Forelimb muscle (tissue), 1 donor: ENCODE measurements around the gene FPR2. TPM values are rescaled to one million over a fixed set of nuclear protein-coding genes. Genes with fewer than 3 reads are reported as not detected.
A peak's percentile ranks its signal among the peaks of the same experiment; 100 is the strongest.
"Not testable (repeated sequence)": the region's sequence is repeated elsewhere in the genome, so short reads cannot be mapped to it uniquely, and the experiment has no call there.

Experiments
- DNase-seq: peaks from one replicate; pipeline ENCODE4 v3.0.0-alpha.2; 2013; ENCODE audit warnings: low read depth
- polyA plus RNA-seq: library from polyadenylated mRNA; unstranded; fragments of 120-200 nt; gene quantifications from one replicate; pipeline ENCODE4 v1.2.1, GENCODE V29; 2013; ENCODE audit not compliant: insufficient read length

FPR2 gene
- polyA plus RNA-seq, 1 donor = 0.19 TPM

DNA sequence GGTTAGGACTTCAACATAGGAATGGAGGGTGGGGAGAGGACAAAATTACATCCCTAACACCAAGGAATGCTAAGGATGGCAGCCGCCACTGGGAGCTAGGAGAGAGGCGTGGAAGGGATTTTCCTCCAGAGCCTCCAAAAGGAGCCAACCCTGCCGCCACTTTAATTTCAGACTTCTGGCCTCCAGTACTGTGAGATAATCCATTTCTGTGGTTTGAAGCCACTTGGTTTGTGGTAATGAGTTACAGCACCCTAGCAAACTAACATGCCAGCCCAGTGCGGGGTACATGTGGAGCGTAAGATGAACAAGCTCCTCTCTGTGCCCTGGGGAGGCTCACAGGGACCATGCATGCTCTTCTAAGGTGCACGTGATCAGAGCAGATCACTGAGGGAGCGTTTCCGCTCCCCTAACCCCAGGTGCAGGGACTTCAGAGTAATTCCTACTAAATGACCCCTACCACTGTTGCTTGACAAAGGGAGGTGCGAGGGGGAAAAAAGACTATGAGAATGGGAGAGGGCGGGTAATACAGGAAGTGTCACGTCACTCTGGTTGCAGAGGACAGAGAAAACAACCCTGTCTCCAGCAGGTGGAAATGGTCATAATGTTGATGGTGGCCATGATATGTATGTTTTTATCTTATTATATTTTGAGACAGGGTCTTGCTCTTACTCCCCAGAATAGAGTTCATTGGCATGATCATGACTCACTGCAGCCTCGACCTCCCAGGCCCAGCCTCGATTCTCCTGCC is 21.3 kb upstream of the FPR2 start:
- DNase-seq = no peak

DNA sequence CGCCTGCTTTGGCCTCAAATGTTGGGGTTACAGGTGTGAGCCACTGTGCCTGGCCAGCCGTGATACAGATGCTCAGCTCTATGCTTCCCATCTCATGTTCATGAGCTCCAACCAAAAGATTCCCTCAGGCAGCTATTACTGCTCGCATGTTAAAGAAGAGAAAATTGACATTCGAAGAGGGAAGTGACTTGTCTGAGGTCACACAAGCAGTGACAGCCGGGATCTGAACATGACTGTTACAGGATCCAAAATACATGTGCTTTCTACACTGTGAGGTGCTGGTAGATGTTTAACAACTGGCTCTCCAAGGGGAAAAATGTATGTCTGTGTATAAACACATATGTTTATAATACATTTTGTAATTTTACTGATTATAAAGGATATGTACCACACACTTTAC is 20.6 kb upstream of the FPR2 start:
- DNase-seq = no peak

DNA sequence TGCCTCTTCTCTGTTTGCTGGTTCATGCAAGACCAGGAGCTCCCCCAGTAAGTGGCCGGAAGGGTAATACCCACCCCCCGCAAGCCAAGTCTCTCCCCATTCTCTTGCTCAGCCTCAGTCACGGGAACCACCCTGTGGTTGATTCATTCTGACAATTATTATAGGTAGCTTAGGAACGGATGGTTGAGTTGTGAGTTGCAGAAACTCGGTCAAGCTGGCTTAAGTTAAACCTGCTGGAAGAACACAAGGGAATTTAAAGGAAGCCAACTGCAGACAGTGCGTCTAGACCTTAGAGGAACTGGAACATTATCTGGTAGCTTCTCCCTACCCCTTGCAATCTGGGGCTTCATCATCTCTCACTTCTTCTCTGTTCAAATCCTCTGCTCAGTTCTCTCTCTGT is 18.2 kb upstream of the FPR2 start:
- DNase-seq = no peak

DNA sequence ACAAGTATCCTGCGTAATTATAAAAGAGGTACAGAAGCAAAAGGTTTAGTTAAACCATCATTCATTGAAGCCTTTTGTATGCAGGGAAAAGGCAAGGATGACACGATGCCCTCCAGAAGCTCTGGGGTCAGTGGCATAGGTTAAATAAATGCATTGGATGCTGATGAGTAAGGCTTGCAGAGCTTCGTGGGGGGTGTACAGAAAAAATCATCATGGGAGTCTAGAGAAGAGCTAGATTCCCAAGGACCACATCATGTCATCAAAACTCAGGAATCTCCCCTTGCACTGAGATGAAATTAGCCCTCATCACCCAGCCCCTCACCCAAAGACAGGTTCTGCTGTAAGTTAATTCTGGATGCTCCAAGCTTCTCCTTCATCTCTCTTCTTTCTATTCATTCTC is 17.6 kb upstream of the FPR2 start:
- no peak for DNase-seq

DNA sequence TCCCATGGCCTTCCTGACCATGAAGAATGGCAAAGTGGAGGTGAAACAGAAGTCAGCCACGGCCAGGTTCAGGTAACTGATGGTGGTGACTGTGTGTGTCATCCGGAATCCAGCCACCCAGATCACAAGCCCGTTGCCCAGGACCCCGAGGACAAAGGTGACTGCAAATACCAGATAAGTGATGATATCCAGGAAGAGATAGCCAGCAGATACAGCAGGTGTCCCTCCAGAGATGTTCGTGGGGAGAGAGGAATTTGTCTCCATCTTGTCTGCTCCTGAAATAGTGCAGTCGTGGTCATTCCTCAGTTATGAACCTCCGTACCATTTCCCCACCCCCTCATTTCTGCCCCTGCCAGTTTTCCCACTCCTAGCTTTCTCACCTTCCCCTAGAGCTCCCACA is 14.2 kb upstream of the FPR2 start:
- no peak for DNase-seq

DNA sequence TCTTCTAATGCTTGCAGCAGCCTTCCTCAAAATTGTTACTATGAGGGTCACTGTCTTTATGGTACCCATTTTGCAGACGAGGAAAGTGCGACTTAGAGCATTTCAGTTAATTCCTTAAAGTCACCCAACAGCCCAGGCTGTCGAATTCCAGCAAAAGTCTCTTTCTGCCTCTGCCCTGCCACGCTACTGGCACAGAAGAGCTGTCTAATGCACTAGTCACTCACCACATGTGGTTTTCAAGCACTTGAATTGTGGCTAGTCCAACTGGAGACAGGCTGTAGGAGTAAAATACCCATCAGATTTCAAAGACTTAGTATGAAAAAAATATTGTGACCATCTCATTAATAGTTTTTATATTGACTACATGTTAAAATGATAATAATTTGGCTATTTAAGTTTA is 11.0 kb upstream of the FPR2 start:
- no peak for DNase-seq

DNA sequence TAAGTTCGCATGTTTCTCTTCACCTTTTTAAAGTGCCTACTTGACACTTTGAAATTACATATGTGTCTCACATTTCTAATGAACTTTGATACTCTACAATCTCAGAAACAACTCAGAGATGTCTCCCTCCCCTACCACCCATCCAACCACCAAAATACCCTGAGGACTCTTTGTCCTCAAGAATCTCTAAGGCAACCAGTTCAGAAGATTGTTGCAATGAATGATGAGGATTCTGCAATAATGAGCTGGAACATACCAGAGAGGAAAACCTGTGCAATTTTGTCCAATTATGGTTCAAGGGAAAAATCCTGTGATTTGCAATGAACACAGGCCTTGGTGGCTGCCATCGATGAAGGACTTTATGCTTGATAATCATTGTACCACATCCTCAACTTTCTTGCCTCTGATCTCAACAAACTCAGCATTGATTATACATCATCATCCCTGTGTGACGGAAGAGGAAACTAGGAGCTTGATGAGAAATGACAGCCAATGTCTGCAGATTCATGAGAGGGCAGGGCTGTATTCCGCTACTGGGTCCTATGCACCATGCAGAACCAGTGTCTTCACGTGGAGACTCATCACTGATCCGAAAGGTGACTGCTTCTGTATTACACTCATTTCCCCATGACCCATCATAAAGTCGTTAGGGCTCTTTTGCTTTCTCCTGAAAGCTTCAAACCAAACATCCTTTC is 10.4 kb upstream of the FPR2 start:
- no peak for DNase-seq

DNA sequence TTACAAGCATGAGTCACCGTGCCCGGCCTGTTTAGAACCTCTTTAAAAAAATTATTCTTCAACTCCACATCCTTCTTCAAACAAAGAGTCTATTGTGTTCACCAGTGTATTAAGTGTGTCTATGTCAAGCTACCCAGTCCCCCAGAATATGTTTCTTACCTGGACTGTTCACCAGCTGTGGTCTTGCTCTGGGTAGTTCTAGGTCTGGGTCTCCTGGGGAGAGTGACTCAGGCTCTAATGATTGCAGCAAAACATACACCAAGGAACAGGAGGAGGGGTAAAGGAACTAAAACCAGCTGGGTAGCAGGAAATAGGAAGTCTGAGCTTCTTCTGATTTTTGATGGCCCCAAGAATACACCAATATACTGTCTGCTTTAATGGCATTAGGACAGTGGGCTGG is 9.3 kb upstream of the FPR2 start, which contains the start of gene FPR1:
Gene FPR1 (minus strand): TSS at position 224 of the 400 bp plus-strand sequence. CDS start 4,884 bp downstream, outside the sequence.
- DNase-seq = peak; percentile 14

DNA sequence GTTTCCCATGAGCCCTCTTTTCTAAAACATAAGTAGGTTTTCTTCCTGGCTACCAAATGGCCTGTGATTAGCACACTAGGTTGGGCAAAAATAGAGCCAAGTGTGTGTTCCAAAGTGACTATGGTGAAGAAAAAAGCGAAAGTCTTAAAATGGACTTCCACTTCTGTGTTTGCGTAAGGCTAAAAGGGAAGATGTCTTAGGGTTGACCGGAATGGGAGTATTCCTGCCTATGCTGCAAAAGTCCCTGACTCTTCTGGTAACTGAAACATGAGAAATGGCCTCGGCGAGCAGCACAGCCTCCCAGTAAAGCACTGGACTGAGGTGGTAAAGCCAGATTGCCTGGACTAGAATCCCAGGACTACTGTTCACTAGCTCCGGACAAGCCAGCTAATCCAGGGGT is 6.9 kb upstream of the FPR2 start:
- no peak for DNase-seq

DNA sequence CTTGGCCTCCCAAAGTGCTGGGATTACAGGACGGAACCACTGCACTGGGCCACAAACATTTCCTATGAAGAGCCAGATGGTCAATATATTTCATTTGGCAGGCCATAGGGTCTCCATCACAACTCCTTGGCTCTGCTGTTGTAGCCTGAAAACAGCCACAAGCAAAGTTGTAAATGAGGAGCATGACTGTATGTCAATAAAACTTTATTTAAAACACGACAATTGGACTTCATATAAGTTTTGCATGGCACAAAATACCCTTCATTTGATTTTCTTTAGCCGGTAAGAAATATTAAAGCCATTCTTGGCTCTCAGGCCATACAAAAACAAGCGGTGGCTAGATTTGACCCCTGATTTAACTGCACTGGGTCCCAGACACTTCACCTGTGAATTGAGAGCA is 6.2 kb upstream of the FPR2 start:
- DNase-seq = no peak

DNA sequence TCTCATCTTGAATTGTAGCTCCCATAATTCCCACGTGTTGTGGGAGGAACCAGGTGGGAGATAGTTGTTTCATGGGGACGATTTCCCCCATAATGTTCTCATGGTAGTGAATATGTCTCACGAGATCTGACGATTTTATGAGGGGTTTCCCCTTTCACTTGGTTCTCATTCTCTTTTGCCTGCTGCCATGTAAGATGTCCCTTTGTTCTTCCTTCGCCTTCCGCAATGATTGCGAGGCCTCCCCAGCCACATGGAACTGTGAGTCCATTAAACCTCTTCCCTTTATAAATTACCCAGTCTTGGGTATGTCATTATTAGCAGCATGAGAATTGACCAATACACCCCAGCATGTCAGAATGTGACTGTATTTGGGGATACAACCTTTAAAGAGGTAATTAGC is 5.4 kb upstream of the FPR2 start:
- no peak for DNase-seq

DNA sequence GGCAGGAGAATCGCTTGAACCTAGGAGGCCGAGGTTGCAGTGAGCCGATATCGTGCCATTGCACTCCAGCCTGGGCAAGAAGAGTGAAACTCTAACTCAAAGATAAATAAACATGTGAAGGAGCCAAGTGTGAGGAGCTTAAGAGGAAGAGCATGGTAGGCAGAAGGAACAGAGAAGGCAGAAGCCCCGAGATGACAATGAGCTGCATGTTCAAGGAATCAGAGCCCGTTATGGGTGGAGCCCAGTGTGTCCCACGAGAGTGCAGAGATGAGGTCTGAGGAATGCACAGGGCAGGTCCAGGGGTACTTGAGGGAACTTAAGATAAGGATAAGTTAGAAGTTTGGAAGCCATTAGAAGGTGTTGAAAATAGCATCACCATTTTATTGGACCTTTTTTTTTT is 716 bp downstream of the FPR2 start:
- DNase-seq = no peak

DNA sequence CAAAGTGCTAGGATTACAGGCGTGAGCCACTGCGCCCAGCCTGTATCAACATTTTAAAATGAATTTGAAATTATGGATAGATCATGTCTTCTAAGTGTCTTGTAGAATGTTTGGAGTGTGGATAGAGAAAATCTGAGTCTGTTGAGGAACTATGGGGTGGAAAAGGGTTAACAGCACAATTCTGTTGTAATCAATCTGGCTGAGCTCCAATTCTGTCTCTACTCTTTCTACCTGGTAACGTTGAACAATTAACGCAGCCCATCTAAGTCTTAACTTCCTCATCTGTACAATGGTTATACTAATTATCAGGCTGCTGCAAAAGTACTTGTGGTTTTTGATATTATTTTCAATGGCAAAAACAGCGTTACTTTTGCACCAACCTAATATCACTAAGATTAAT is 4.1 kb downstream of the FPR2 start:
- no peak for DNase-seq

DNA sequence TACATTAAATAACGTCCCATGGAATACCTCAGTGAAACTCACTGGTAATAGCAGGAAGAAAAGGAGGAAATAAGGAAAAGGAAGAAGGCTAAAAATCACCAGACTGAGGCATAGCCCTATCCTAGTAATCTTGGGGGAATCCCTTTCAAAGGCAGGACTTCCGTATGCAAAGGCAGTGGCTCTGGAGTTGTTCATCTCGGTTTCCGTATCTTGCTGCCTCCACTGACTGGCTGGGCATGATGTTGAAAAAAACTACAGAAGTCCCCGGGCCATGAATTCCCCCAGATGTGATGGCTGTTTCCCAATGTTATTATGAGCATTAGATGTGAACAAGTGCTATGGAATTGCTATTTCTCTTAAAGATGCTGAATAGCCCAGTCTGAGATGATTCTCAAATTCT is 5.5 kb downstream of the FPR2 start:
- DNase-seq = no peak

DNA sequence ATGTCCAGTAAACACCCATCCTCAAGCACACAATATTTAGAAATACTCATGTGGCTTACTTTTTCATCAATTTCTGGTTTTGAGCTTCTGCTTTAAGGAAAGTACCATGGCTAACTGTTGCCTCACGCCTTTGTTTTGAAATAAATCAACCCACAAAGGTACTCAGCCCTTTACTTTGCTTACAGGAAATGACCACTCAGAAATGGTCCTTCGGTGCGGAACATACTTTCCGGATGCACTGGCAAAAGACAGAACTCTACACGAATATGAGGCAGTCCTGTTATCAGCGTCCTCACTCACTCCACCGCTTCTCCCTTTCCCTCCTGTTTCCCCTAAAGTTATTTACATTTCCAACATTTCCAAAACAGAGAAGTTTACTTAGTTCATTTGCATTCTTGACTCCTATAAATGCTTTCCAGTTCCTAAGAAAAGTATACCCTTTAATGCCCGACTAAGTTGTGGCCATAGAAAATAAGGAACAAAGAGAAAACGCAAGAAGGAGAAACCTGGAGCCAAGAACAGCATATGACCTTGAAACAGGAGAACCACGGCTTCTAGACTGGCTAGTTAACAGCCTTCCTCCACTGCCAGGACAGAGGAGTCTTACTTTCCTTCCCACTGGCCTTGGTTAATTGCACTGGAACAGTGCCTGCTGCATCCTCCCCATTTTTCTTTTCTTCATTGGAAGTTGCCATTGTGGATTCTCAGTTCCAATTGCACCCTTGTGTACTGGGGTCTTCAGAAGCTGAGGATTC is 10.6 kb downstream of the FPR2 start:
- no peak for DNase-seq

DNA sequence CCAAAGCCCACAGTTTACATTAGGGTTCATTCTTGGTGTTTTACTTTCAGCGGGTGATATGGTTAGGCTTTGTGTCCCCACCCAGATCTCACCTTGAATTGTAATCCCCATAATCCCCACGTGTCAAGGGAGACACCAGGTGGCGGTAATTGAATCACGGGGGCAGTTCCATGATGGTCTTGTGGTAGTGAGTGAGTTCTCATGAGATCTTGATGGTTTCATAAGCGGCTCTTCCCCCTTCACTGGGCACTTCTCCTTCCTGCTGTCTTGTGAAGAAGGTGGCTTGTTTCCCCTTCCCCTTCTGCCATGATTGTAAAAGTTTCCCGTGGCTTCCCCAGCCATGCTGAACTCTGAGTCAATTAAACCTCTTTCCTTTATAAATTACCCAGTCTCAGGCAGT is 12.0 kb downstream of the FPR2 start:
- no peak for DNase-seq

DNA sequence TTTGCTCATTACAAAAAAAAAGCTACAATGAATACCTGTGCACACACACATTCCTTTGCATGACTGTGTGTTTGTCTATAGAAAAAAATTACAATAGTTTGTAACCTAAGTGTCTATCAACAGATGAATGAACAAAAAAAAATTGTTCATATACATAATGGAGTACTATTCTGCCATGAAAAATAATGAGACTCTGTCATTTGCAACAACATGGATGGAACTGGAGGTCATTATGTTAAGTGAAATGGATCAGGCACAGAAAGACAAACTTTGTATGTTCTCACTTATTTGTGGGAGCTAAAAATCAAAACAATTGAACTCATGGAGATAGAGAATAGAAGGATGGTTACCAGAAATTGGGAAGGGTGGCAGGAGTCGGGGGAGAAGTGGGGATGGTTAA is 15.6 kb downstream of the FPR2 start:
- DNase-seq = not testable (repeated sequence)

DNA sequence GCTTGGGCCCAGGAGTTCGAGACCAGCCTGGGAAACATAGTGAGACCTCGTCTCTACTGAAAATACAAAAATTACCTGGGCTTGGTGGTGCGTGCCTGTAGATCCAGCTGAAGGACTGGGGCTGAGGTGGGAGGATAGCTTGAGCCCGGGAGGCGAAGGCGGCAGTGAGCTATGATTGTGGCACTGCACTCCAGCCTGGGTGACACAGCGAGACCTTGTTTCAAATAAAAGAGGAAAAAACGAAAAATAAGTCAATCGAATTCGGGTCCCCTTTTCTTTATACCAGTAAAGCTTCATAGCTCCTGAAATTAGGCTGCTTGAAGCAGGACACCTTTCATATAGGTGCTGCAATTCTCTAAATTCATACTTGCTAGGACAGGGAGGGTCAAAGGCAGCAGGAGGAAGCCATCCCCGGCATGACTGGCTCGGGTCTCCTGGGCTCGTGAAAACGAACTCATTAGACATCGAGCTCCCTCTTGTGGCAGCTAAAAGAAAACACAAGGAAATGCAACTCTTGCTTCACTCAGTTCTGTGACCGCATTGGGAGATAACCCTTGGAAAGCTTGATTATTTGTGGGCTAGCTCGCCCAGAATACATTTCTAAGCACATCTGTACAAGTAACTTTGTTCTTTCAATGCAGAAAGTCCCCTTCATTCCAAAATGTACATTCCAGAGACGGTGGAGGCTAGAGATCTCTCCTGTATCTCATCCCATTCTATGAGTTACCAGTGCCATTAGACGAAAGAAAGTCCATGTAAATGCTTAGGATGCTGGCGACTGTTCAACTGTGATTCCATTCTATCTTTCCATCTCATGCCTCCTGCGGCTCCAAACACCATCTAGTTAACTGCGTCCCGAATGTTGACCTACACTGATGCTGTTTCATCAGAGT is 16.8 kb downstream of the FPR2 start:
- DNase-seq = peak; percentile 70

DNA sequence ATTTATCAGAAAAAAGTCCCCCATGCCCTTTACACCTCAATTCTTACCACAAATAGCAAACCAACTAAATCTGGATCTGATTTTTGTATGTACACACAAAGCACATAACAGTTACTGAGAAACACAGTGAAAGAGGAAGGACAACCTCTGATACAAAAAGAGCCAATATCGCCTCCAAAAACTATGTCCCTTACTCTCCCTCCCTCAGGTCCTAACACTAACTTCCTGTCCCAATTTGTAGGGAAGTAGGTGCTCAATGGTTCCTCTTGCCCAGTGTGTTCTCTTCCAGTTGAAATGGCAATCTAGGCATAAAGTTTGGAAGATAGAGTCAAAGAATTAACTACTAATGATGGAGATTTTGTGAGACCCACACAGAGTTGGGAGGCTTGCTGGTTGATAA is 18.2 kb downstream of the FPR2 start:
- DNase-seq = no peak

DNA sequence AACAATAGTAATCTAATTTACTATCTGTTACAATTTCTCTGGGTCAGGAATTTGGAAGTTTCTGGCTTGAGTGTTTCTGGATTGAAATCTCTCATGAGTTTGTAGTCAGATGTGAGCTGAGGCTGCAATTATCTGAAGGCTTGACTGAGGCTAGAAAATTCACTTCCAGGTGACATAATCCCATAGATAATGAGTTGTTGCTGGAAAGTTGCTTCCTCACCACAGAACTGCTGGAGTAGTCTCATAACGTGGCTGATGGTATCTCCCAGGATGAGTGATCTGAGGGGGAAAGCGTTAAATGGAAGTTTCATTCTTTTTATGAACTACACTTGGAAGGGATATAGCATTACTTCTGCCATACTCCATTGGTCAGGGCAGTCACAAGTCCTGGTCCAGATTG is 18.7 kb downstream of the FPR2 start:
- no peak for DNase-seq

DNA sequence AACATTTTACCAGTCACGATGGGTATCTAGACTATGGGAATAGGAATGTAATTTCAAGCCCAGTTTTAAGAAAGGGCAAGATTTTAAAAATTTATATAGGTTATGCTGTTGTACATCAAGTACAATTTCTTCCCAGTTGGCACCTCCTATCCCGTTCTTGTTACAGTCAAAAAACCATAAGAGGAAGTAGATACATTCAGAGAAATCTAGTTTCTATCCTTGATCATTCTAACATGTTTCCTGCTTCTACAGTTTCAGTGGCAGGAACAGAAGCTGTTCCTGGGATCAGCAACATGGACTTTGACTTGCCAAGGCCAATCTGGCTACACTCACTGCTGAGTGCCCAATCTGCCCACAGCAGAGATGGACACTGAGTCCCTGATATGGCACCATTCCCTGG is 19.3 kb downstream of the FPR2 start:
- no peak for DNase-seq

DNA sequence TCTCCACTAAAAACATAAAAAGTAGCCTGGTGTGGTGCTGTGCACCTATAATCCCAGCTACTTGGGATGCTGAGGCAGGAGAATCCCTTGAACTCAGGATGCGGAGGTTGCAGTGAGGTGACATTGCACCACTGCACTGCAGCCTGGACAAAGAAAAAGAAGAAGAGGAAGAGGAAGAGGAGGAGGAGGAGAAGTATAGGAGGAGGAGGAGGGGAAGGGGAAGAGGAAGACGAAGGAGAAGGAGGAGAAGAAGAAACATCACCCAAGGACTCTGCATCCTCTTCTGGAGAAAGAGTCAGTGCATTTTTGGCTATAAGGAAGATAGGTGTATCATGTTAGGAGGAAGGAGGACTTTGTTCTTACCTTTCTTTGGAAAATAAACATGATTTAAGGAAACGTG is 21.0 kb downstream of the FPR2 start:
- no peak for DNase-seq
